Measurements from ENCODE around the gene AMBP. TPM values are rescaled to one million over a fixed set of nuclear protein-coding genes. Genes with fewer than 3 reads are reported as not detected.

AMBP gene
- total and polyA plus RNA-seq, 2 of the 13 experiments (the other 11 are each of a cell fraction or from before 2014, with no cell fraction given) = 1,510 to 2,580 TPM

- no peak for TF ChIP-seq ZBTB40 (IDR thresholded peaks at IDR 0.05)
- TF ChIP-seq ZBTB40 (CRISPR knock-in tag; IDR thresholded peaks at IDR 0.05) = peak; percentile 81; the same call in 1 of the 2 replicates
- peak; percentile 94 for TF ChIP-seq ZSCAN25 (CRISPR knock-in tag; IDR thresholded peaks at IDR 0.05)
- 0 out of 2 replicates have a peak, but pooled peaks have one; percentile 8 for TF ChIP-seq FOXP1 (IDR thresholded peaks at IDR 0.05)
- peak; percentile 81 for TF ChIP-seq FOXP1 (CRISPR knock-in tag; IDR thresholded peaks at IDR 0.05)
- peak; percentile 61 for TF ChIP-seq IKZF5 (CRISPR knock-in tag; IDR thresholded peaks at IDR 0.05)
- TF ChIP-seq, protein P1, sequence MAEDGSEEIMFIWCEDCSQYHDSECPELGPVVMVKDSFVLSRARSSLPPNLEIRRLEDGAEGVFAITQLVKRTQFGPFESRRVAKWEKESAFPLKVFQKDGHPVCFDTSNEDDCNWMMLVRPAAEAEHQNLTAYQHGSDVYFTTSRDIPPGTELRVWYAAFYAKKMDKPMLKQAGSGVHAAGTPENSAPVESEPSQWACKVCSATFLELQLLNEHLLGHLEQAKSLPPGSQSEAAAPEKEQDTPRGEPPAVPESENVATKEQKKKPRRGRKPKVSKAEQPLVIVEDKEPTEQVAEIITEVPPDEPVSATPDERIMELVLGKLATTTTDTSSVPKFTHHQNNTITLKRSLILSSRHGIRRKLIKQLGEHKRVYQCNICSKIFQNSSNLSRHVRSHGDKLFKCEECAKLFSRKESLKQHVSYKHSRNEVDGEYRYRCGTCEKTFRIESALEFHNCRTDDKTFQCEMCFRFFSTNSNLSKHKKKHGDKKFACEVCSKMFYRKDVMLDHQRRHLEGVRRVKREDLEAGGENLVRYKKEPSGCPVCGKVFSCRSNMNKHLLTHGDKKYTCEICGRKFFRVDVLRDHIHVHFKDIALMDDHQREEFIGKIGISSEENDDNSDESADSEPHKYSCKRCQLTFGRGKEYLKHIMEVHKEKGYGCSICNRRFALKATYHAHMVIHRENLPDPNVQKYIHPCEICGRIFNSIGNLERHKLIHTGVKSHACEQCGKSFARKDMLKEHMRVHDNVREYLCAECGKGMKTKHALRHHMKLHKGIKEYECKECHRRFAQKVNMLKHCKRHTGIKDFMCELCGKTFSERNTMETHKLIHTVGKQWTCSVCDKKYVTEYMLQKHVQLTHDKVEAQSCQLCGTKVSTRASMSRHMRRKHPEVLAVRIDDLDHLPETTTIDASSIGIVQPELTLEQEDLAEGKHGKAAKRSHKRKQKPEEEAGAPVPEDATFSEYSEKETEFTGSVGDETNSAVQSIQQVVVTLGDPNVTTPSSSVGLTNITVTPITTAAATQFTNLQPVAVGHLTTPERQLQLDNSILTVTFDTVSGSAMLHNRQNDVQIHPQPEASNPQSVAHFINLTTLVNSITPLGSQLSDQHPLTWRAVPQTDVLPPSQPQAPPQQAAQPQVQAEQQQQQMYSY (CRISPR knock-in tag; IDR thresholded peaks at IDR 0.05) = no peak
- TF ChIP-seq KLF9 (CRISPR knock-in tag; IDR thresholded peaks at IDR 0.05; ENCODE audit: low read depth) = no peak
- TF ChIP-seq ZFP36L1 (CRISPR knock-in tag; IDR thresholded peaks at IDR 0.05) = peak; percentile 56; the same call in 1 of the 2 replicates
- TF ChIP-seq ZSCAN31 (CRISPR knock-in tag; IDR thresholded peaks at IDR 0.05; ENCODE audit: low read depth) = no peak
- TF ChIP-seq ZNF501 (CRISPR knock-in tag; IDR thresholded peaks at IDR 0.05) = peak; percentile 71; the same call in 1 of the 2 replicates
- TF ChIP-seq DR1 (CRISPR knock-in tag; IDR thresholded peaks at IDR 0.05) = no peak
- no peak for TF ChIP-seq NCOA5 (CRISPR knock-in tag; IDR thresholded peaks at IDR 0.05)
- TF ChIP-seq GATAD1 (CRISPR knock-in tag; IDR thresholded peaks at IDR 0.05) = peak; percentile 12; the same call in 1 of the 2 replicates
- TF ChIP-seq SMAD3 (CRISPR knock-in tag; IDR thresholded peaks at IDR 0.05) = peak; percentile 79; the same call in 1 of the 2 replicates
- TF ChIP-seq SSRP1 (CRISPR knock-in tag; IDR thresholded peaks at IDR 0.05) = peak; percentile 25; the same call in 1 of the 2 replicates
- TF ChIP-seq SRSF1 (optimal IDR thresholded peaks at IDR 0.05; ENCODE audit: low read depth, low read length) = no peak
- TF ChIP-seq ZNF263 (CRISPR knock-in tag; IDR thresholded peaks at IDR 0.05) = peak; percentile 93
These were observed 2.8 kb upstream of the AMBP start (continued) for GRCh38 chr9:114080773-114081440.
